ENCODE results near the gene EEF1A1.
"Not testable (repeated sequence)": the region's sequence is repeated elsewhere in the genome, so short reads cannot be mapped to it uniquely, and the experiment has no call there.

EEF1A1 gene

DNA sequence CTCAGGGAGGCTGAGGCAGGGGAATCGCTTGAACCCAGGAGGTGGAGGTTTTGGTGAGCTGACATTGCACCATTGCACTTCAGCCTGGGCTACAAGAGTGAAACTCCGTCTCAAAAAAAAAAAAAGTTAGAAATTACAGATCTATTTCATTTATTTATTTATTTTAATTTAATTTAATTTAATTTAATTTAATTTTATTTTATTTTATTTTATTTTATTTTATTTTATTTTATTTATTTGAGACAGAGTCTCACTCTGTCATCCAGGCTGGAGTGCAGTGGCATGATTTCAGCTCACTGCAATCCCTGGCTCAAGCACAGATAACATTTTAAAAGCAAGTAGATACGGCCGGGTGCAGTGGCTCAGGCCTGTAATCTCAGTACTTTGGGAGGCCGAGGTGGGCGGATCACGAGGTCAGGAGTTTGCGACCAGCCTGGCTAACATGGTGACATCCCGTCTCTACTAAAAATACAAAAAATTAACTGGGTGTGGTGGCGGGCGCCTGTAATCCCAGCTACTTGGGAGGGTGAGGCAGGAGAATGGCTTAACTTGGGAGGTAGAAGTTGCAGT is 34.6 kb upstream of the EEF1A1 start:
- H3K23ac ChIP-seq (ENCODE audit: low read depth, low read length, poor library complexity); H3K9ac ChIP-seq (ENCODE audit: low read depth, low read length, poor library complexity); H2BK15ac ChIP-seq (ENCODE audit: low read length); H2BK5ac ChIP-seq (ENCODE audit: low read length); H3K79me1 ChIP-seq (ENCODE audit: low read depth, low read length); H4K8ac ChIP-seq (ENCODE audit: low read depth, low read length); DNase-seq (ENCODE audit: low spot score); H3K27me3 ChIP-seq (ENCODE audit: control insufficient read depth in 3 of 3, insufficient read depth in 3 of 3, low read depth in 1 of 3, low read length in 3 of 3); H3K4me3 ChIP-seq (ENCODE audit: low read length in 2 of 2); H3K27ac ChIP-seq (replicated peaks; ENCODE audit: low read length); H3K14ac ChIP-seq (ENCODE audit: low read length); H2AFZ ChIP-seq (ENCODE audit: low read length); H3K4me2 ChIP-seq (ENCODE audit: insufficient read depth, low read length, poor library complexity, severe bottlenecking); H2BK12ac ChIP-seq (ENCODE audit: low read length); H3K4ac ChIP-seq (ENCODE audit: low read length); H2BK120ac ChIP-seq (ENCODE audit: low read depth, low read length); H4K91ac ChIP-seq (ENCODE audit: low read depth, low read length, poor library complexity); H3K9me3 ChIP-seq (replicated peaks in 1 of 2; ENCODE audit: control insufficient read depth in 2 of 2, insufficient read depth in 1 of 2, low read depth in 1 of 2, low read length in 2 of 2); H3K36me3 ChIP-seq (replicated peaks in 1 of 2; ENCODE audit: control insufficient read depth in 2 of 2, insufficient read depth in 2 of 2, low read length in 2 of 2); H2AK5ac ChIP-seq (ENCODE audit: low read depth, low read length); H3K18ac ChIP-seq (ENCODE audit: low read length): not testable (repeated sequence)
- peaks cover 15 to 21% of the 10 kb centered on the region in 2 donors for H3K4me1 ChIP-seq (ENCODE audit: control insufficient read depth in 2 of 2, insufficient read depth in 1 of 2, low read depth in 1 of 2, low read length in 2 of 2)
- no CpG with 5 or more reads among the region's 11 CpGs for WGBS, 2 donors (ENCODE audit: extremely low coverage in 2 of 2, insufficient read length in 2 of 2, insufficient replicate concordance in 1 of 2)

DNA sequence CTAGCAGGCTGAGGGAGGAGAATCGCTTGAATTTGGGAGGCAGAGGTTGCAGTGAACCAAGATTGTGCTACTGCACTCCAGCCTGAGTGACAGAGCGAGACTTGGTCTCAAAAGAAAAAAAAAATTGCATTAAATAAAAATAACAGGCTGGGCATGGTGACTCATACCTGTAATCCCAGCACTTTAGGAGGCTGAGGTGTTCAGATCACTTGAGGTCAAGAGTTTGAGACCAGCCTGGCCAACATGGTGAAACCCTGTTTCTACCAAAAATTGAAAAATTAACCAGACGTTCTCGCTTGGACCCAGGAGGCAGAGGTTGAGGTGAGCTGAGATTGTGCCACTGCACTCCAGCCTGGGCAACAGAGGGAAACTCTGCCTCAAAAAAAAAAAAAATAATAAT is 30.3 kb upstream of the EEF1A1 start:
- not testable (repeated sequence) for H2AFZ ChIP-seq (ENCODE audit: low read length); H3K18ac ChIP-seq (ENCODE audit: low read length); H2AK5ac ChIP-seq (ENCODE audit: low read depth, low read length); H3K4me3 ChIP-seq (ENCODE audit: low read length in 2 of 2); H4K91ac ChIP-seq (ENCODE audit: low read depth, low read length, poor library complexity); H3K23ac ChIP-seq (ENCODE audit: low read depth, low read length, poor library complexity); H3K79me1 ChIP-seq (ENCODE audit: low read depth, low read length); H3K27me3 ChIP-seq (ENCODE audit: control insufficient read depth in 3 of 3, insufficient read depth in 3 of 3, low read depth in 1 of 3, low read length in 3 of 3); H3K27ac ChIP-seq (replicated peaks; ENCODE audit: low read length); H3K14ac ChIP-seq (ENCODE audit: low read length); H4K8ac ChIP-seq (ENCODE audit: low read depth, low read length); H2BK15ac ChIP-seq (ENCODE audit: low read length); H3K4me2 ChIP-seq (ENCODE audit: insufficient read depth, low read length, poor library complexity, severe bottlenecking); H2BK5ac ChIP-seq (ENCODE audit: low read length); H2BK12ac ChIP-seq (ENCODE audit: low read length); H2BK120ac ChIP-seq (ENCODE audit: low read depth, low read length); H3K9me3 ChIP-seq (replicated peaks in 1 of 2; ENCODE audit: control insufficient read depth in 2 of 2, insufficient read depth in 1 of 2, low read depth in 1 of 2, low read length in 2 of 2); H3K9ac ChIP-seq (ENCODE audit: low read depth, low read length, poor library complexity); H3K36me3 ChIP-seq (replicated peaks in 1 of 2; ENCODE audit: control insufficient read depth in 2 of 2, insufficient read depth in 2 of 2, low read length in 2 of 2); H3K4ac ChIP-seq (ENCODE audit: low read length); H3K4me1 ChIP-seq (ENCODE audit: control insufficient read depth in 2 of 2, insufficient read depth in 1 of 2, low read depth in 1 of 2, low read length in 2 of 2); DNase-seq (ENCODE audit: low spot score)
- no CpG with 5 or more reads among the region's 4 CpGs for WGBS, 2 donors (ENCODE audit: extremely low coverage in 2 of 2, insufficient read length in 2 of 2, insufficient replicate concordance in 1 of 2)

DNA sequence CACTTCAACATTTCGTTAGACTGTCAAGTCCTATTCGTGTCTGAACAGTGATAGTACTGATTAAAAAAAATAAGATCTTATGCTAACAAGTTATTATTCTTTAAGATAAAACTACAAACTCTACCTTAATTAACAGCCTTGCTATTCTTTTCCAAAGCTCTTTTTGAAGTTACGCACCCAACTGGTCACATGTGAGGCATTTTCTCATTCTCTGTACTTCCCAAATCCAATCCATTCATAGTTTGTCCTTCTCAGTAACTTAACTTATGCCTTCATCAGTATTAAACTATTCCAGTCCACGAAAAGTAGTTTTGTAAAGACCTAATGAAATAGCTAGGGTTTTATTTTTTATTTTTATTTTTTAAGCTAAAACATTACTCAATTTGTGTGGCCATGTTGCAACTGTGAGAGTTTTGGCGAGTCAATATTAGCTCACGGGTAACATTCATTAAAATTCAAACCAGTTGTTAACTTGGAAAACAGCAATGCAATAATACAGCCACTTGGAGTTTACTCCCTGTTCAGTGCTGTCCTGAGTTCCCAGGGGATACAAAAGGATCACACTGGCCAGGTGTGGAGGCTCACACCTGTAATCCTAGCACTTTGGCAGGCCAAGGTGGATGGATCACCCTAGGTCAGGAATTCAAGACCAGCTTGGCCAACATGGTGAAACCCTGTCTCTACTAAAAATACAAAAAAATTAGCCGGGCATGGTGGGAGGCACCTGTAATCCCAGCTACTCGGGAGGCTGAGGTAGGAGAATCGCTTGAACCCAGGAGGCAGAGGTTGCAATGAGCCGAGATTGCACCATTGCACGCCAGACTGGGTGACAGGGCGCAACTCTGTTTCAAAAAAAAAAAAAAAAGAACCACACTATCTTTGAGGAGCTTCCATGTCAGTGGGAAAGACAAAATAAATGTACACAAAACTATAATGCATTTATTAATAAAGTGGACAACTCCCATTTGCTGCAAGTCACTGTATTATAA is 27.9 kb upstream of the EEF1A1 start:
- Histone ChIP-seq H3K27me3 (ENCODE audit: control insufficient read depth in 3 of 3, insufficient read depth in 3 of 3, low read depth in 1 of 3, low read length in 3 of 3) (no peaks in the 10 kb centered on the region), H3K23ac (ENCODE audit: low read depth, low read length, poor library complexity) (no peak overlapping the region), H4K8ac (ENCODE audit: low read depth, low read length) (no peak overlapping the region), H2BK5ac (ENCODE audit: low read length) (no peak overlapping the region), H4K91ac (ENCODE audit: low read depth, low read length, poor library complexity) (no peak overlapping the region), H3K14ac (ENCODE audit: low read length) (no peak overlapping the region), H3K9ac (ENCODE audit: low read depth, low read length, poor library complexity) (no peak overlapping the region), H3K79me1 (ENCODE audit: low read depth, low read length) (no peaks in the 10 kb centered on the region), H3K36me3 (replicated peaks in 1 of 2; ENCODE audit: control insufficient read depth in 2 of 2, insufficient read depth in 2 of 2, low read length in 2 of 2) (no peaks in the 10 kb centered on the region), H2BK120ac (ENCODE audit: low read depth, low read length) (no peak overlapping the region), H3K4ac (ENCODE audit: low read length) (no peak overlapping the region), H2AFZ (ENCODE audit: low read length) (no peak overlapping the region), H2BK12ac (ENCODE audit: low read length) (no peak overlapping the region), H3K4me3 (ENCODE audit: low read length in 2 of 2) (no peak overlapping the region), H3K4me1 (ENCODE audit: control insufficient read depth in 2 of 2, insufficient read depth in 1 of 2, low read depth in 1 of 2, low read length in 2 of 2) (no peaks in the 10 kb centered on the region), H3K27ac (replicated peaks; ENCODE audit: low read length) (no peak overlapping the region), H3K9me3 (replicated peaks in 1 of 2; ENCODE audit: control insufficient read depth in 2 of 2, insufficient read depth in 1 of 2, low read depth in 1 of 2, low read length in 2 of 2) (no peaks in the 10 kb centered on the region), H3K18ac (ENCODE audit: low read length) (no peak overlapping the region), H3K4me2 (ENCODE audit: insufficient read depth, low read length, poor library complexity, severe bottlenecking) (no peak overlapping the region), H2AK5ac (ENCODE audit: low read depth, low read length) (no peak overlapping the region), H2BK15ac (ENCODE audit: low read length) (no peak overlapping the region)
- WGBS, 2 donors (ENCODE audit: extremely low coverage in 2 of 2, insufficient read length in 2 of 2, insufficient replicate concordance in 1 of 2) = no CpG with 5 or more reads among the region's 12 CpGs
- no peak for DNase-seq (ENCODE audit: low spot score)

- no CpG with 5 or more reads among the region's 1 CpG for WGBS, 2 donors (ENCODE audit: extremely low coverage in 2 of 2, insufficient read length in 2 of 2, insufficient replicate concordance in 1 of 2)
- Histone ChIP-seq H2AK5ac (ENCODE audit: low read depth, low read length) (no peak overlapping the region), H3K14ac (ENCODE audit: low read length) (no peak overlapping the region), H4K91ac (ENCODE audit: low read depth, low read length, poor library complexity) (no peak overlapping the region), H3K36me3 (replicated peaks in 1 of 2; ENCODE audit: control insufficient read depth in 2 of 2, insufficient read depth in 2 of 2, low read length in 2 of 2) (no peaks in the 10 kb centered on the region), H2BK120ac (ENCODE audit: low read depth, low read length) (no peak overlapping the region), H3K4ac (ENCODE audit: low read length) (no peak overlapping the region), H3K9me3 (replicated peaks in 1 of 2; ENCODE audit: control insufficient read depth in 2 of 2, insufficient read depth in 1 of 2, low read depth in 1 of 2, low read length in 2 of 2) (no peaks in the 10 kb centered on the region), H2AFZ (ENCODE audit: low read length) (no peak overlapping the region), H4K8ac (ENCODE audit: low read depth, low read length) (no peak overlapping the region), H2BK12ac (ENCODE audit: low read length) (no peak overlapping the region), H3K79me1 (ENCODE audit: low read depth, low read length) (no peaks in the 10 kb centered on the region), H3K27me3 (ENCODE audit: control insufficient read depth in 3 of 3, insufficient read depth in 3 of 3, low read depth in 1 of 3, low read length in 3 of 3) (no peaks in the 10 kb centered on the region), H3K4me3 (ENCODE audit: low read length in 2 of 2) (no peak overlapping the region), H3K23ac (ENCODE audit: low read depth, low read length, poor library complexity) (no peak overlapping the region), H2BK15ac (ENCODE audit: low read length) (no peak overlapping the region), H2BK5ac (ENCODE audit: low read length) (no peak overlapping the region), H3K27ac (replicated peaks; ENCODE audit: low read length) (no peak overlapping the region), H3K4me2 (ENCODE audit: insufficient read depth, low read length, poor library complexity, severe bottlenecking) (no peak overlapping the region), H3K18ac (ENCODE audit: low read length) (no peak overlapping the region), H3K9ac (ENCODE audit: low read depth, low read length, poor library complexity) (no peak overlapping the region), H3K4me1 (ENCODE audit: control insufficient read depth in 2 of 2, insufficient read depth in 1 of 2, low read depth in 1 of 2, low read length in 2 of 2) (no peaks in the 10 kb centered on the region)
- no peak for DNase-seq (ENCODE audit: low spot score)
These were observed 26.2 kb upstream of the EEF1A1 start for GRCh38 chr6:73547036-73547435.

All from neuronal stem cell (in vitro differentiated cells).